GM12865 (cell line): ENCODE results near the gene UGT1A4.

Experiments
- DNase-seq: peaks from one replicate; pipeline ENCODE4 v3.0.0; 2010; ENCODE audit warnings: low read depth
- H3K4me3 ChIP-seq: 2 replicates; pipeline ENCODE4 v1.5.1; 2011; ENCODE audit warnings: mild to moderate bottlenecking, low read depth, low read length, control low read depth
- TF ChIP-seq, protein P1 (sequence below): IDR thresholded peaks from 2 replicates; pipeline ENCODE4 v1.5.1; 2011; ENCODE audit warnings: low read length, control low read depth, low read depth, inconsistent platforms; ENCODE audit not compliant: insufficient read depth; ENCODE audit errors: missing control alignments

Gene UGT1A4

DNA sequence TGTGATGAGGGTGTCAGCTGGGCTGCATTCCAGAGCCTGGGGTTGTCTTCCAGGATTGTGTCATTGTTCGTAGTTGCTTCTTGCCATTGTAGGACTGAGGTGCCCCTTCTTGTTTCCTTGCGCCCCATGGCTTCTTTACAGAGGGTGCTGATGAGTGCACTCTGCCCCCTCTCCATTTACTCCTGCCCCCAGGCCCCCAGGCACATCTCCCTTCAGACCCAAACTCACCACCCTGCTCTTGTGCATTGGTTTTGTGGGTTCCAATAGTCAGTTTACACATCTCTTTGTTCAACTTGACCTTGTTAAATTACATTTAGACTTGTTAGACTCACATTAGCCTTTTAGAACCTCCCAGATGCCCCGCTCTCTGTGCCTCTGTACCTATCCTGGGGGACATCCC, 102.7 kb downstream of the UGT1A4 start:
- TF ChIP-seq, protein P1, sequence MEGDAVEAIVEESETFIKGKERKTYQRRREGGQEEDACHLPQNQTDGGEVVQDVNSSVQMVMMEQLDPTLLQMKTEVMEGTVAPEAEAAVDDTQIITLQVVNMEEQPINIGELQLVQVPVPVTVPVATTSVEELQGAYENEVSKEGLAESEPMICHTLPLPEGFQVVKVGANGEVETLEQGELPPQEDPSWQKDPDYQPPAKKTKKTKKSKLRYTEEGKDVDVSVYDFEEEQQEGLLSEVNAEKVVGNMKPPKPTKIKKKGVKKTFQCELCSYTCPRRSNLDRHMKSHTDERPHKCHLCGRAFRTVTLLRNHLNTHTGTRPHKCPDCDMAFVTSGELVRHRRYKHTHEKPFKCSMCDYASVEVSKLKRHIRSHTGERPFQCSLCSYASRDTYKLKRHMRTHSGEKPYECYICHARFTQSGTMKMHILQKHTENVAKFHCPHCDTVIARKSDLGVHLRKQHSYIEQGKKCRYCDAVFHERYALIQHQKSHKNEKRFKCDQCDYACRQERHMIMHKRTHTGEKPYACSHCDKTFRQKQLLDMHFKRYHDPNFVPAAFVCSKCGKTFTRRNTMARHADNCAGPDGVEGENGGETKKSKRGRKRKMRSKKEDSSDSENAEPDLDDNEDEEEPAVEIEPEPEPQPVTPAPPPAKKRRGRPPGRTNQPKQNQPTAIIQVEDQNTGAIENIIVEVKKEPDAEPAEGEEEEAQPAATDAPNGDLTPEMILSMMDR = no peak
- DNase-seq = no peak
- H3K4me3 ChIP-seq = no peak overlapping the region

DNA sequence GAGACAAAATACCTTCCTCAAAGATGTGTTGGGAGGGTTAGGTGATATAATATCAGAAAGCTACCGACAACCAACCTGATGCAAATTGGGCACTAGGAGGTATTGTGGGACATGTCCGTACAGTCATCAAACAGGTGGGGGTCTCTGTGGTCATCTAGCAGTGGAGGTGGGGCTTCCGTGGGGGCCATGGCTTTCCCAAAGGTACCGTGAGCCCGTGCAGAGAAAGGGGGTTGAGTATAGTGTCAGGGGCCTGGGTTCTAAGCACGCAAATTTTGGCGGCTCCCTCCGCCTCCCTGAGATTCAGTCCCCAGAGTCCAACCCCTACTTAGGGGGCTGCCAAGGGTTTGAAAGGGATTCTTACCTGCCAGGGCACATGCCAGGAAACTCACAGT, 103.2 kb downstream of the UGT1A4 start:
- no peak overlapping the region for H3K4me3 ChIP-seq
- DNase-seq = no peak
- TF ChIP-seq, protein P1 = no peak

DNA sequence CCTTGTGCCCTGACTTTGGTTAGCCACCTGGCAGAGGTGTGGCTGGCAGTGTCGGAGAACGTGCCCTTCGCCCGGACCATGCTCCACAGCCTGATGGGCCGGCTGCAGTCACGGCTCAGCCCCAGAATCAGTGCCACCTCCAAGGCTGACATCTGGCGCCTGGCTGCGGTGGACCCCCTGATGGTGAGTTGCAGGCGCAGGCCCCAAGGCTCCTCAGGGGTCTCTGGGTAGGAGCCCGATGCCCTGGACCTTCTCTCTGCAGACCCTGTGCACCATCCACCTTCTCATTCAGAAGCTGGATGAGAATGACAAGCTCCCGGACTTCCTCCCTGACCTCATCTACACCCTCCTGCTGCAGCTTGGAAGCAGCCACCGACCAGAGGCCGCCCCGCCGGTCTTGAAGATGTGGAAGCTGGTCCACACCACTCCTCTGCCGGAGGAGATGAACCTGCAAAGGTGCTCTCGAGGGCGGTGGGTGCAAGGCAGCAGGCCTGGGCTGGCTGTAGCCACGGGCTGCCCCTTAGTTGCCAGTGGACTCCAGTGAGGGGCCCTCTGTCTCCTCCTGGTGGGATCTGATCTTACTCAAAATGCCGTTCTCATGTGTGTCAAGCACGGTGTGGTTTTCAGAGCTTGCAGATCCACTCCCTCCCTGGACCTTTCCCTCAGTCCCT, 103.7 kb downstream of the UGT1A4 start:
- H3K4me3 ChIP-seq = no peak overlapping the region
- TF ChIP-seq, protein P1 = no peak
- DNase-seq = no peak
